Activated T-cell treated with anti-CD3 and anti-CD28 coated beads, Interleukin-2, amount 50 U/mL, for 24 hours (primary cell): ENCODE results near the gene KAT8.

ENCODE experiments used
- DNase-seq: peaks from one replicate; pipeline ENCODE4 v3.0.0-alpha.2; 2020
- H3K27ac Mint-ChIP-seq: 2 replicates; pipeline ENCODE4 v1.8.0; 2020; ENCODE audit warnings: mild to moderate bottlenecking, mixed read lengths
- H3K27me3 Mint-ChIP-seq: 2 replicates; pipeline ENCODE4 v1.8.0; 2020; ENCODE audit warnings: mixed read lengths
- H3K36me3 Mint-ChIP-seq: 2 replicates; pipeline ENCODE4 v1.8.0; 2020; ENCODE audit warnings: low read depth, mixed read lengths
- H3K4me1 Mint-ChIP-seq: 2 replicates; pipeline ENCODE4 v1.8.0; 2020; ENCODE audit warnings: low read depth, mixed read lengths
- H3K4me3 Mint-ChIP-seq: 2 replicates; pipeline ENCODE4 v1.8.0; 2020; ENCODE audit warnings: mild to moderate bottlenecking, moderate library complexity, mixed read lengths
- H3K9me3 Mint-ChIP-seq: 2 replicates; pipeline ENCODE4 v1.8.0; 2020; ENCODE audit warnings: mixed read lengths

The KAT8 gene

DNA sequence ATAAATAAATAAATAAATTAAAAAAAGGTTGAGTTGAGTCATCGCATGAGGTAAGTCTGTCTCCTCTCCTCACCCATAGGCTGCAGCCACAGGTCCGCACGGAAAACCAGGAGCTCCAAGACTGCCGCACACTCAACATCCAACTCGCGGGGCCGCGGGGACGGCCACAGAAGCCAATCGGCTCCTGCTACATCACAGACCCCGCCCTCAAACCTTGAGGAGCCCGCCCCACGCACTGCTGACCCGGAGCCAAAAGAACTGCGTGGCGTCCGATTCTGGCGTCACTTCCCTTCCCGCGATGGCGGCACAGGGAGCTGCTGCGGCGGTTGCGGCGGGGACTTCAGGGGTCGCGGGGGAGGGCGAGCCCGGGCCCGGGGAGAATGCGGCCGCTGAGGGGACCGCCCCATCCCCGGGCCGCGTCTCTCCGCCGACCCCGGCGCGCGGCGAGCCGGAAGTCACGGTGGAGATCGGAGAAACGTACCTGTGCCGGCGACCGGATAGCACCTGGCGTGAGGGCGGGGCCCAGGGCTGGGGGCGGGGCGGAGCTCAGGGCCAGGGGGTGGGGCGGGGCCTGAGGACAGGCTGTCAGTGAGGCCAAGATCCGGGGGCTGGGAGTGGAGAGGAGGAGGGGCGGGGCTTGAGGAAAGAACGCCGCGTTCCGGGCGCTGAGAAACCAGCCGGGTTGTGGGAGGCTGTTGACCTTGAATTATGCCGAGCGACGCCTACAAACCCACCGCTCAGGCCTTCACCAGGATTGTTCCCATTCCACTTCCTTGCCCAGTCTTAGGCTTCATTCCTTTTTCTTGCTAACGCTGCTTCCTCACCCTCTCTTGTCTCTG, at the start of gene KAT8:
KAT8 (plus strand) TSS at position 281 of the 839 bp plus-strand sequence; CDS start at position 299, 18 bp downstream.
- DNase-seq = peak; percentile 97
- Mint-ChIP-seq H3K36me3 (peaks cover 54% of the 10 kb centered on the region), H3K27ac (peak within 1 kb of the TSS; percentile 87), H3K9me3 (no peaks in the 10 kb centered on the region), H3K4me3 (peak within 1 kb of the TSS; percentile 90), H3K27me3 (no peaks in the 10 kb centered on the region), H3K4me1 (peaks cover 26% of the 10 kb centered on the region)

DNA sequence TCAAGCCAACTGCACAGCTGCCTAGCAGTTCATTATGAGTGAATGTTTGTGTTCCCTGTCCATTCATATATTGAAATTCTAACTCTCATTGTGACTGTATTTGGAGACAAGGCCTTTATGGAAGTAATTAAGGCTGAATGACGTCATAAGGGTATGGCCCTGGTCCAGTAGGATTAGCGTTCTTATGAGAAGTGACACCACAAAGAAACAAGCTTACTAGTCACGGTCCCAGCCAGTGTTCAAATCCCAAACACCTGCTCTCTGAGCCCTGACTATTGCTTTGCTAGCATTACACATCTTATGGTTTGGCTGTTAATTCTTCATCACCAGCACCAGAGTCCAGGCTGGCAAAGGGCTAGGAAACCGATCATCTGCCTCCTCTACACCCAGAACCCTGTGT, 45.6 kb upstream of the KAT8 start:
- Mint-ChIP-seq H3K4me1 (peaks cover 36% of the 10 kb centered on the region), H3K4me3 (peak overlapping the region; percentile 88), H3K27me3 (no peaks in the 10 kb centered on the region), H3K36me3 (peaks cover 45% of the 10 kb centered on the region), H3K27ac (peak overlapping the region; percentile 96), H3K9me3 (no peaks in the 10 kb centered on the region)
- DNase-seq = no peak

DNA sequence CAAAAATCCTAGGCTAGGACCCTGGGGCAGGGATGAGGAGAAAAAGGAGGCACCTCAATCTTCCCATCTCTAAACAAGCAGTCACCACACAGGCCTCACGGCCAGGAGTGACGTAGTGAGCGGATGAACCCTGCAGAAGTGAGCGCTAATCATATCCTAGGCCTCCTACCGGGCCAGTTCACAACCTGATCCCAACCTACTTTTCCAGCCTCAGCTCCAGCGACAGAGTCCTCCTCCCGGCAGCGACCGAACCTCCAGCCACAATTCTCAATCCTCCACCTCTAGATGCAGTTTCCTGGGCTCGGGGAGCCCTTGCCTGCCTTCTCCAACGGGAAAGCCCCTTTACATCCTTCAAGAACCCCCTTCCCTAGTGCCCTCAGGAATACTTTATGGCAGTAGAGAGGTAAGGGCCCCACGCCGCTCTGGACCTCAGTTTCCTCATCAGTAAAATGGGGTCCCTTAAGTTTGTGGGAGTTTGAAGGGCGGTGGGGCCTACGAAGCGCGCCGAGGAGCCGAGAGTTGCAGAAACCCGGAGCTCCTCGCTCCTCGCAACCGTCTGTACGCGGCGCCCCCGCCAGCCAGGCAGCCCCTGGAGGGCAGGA, 44.8 kb upstream of the KAT8 start:
- Mint-ChIP-seq H3K36me3 (peaks cover 53% of the 10 kb centered on the region), H3K27me3 (no peaks in the 10 kb centered on the region), H3K27ac (peak overlapping the region; percentile 96), H3K4me3 (peak overlapping the region; percentile 88), H3K4me1 (peaks cover 39% of the 10 kb centered on the region), H3K9me3 (no peaks in the 10 kb centered on the region)
- no peak for DNase-seq

DNA sequence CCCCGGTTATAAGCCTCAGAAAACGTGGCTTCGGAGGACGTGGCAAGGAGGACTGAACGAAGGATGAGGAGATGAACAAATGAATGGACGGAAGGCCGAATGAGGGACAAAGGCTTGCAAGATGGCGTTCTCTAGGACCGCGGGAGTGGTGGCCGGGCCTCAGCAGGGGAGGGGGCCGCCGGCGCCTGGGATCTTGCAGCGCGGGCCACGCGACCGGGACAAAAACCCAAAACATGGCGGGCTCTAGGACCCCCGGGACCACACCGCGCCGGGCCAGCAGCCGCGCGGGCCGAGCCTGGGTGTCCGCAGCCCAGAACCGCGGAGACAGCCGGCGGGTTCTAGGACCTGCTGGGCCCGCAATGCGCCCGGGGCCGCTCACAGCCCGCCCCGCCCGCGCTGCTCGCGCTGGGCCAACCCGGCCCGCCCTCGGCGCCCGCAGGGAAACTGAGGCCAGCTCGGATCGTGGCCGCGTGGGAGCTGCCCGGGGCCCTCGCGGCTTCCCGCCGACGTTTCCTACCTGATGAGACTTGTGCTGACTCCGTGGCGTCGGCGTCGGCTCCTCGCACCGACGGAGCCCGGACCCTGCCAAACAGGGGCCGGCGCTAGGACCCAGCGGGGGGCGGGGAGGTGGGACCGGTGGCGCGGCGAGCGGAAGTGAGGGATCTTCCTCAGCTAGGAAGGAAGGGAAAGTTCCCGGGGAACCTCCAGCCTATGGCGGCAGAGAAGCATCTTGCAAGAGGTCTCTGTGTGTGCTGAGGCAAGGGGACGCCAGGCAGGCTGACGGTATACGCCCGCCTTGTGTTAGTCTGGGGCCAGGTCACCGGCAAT, 44.1 kb upstream of the KAT8 start:
- H3K9me3 Mint-ChIP-seq = no peaks in the 10 kb centered on the region
- H3K27me3 Mint-ChIP-seq = no peaks in the 10 kb centered on the region
- H3K4me3 Mint-ChIP-seq = peak overlapping the region; percentile 88
- peak overlapping the region; percentile 96 for H3K27ac Mint-ChIP-seq
- peaks cover 45% of the 10 kb centered on the region for H3K4me1 Mint-ChIP-seq
- peaks cover 60% of the 10 kb centered on the region for H3K36me3 Mint-ChIP-seq
- peak; percentile 93 for DNase-seq

DNA sequence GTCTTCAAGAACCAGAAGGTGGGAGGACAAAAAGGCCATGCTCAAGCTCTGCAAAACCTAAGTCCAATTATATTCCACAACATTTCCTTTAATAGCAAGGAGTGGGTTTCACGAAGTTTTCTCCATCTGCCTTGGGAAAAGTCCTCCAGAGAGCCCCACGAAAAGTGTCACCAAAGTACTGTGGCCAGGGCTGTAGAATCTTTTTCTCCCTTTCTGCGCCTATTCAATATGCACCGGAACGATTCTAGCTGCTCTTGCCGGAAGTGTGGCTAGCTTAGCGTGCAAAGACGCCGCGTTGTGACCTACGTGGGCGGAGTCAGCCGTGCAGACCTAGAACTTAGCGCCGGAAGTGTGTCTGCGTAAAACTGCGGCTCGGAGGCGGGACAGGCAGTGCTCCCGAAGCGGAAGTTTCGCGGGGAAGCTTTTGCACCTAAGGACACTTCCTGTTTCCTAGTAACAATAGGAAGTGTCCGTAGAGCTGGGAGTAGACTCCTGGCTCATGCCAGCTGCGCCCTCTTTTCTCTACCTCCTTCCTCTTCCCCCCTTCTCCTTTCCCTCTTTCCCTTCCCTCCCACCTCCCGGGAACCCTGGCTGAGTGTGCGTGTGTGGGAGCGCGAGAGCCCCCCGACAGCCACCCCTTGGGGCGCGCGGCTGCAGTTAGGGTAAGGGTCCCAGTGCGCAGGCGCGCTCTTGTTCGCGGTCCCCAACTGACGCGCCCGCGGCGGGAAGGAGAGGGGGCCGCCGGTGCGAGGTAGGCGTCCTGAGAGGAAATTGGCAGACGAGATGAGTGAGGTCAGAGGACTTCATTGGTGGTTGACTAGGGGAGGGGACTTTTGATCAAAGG, 43.3 kb upstream of the KAT8 start, which contains the start of the genes ZNF646 and ZNF668:
ZNF646 (plus strand) TSS at position 453 of the 844 bp plus-strand sequence. CDS start 1,903 bp downstream, outside the sequence.
ZNF668 (minus strand) TSS at position 271 of the 844 bp plus-strand sequence. CDS start 9,781 bp downstream, outside the sequence.
- Mint-ChIP-seq H3K27me3 (no peaks in the 10 kb centered on the region), H3K36me3 (peaks cover 66% of the 10 kb centered on the region)

DNA sequence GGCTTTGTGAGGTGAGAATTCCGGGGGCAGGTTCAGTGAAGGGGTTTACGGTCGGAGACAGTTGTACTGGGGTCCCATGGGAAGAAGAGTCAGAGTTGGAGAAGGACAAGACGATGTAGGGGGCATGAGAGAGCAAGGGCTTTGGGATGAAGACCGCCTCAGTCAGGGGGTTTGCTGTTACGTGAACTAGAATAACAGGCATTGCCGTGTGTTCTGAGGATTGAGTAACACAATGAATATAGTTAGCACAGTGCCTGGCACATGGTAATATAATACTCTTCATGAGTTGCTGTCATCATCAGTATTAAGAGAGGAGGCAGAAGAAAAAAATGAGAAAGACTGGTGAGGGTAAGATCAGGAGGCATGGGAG, 42.7 kb upstream of the KAT8 start:
- Mint-ChIP-seq H3K4me3 (peak overlapping the region; percentile 88), H3K36me3 (peaks cover 71% of the 10 kb centered on the region), H3K9me3 (no peaks in the 10 kb centered on the region), H3K27me3 (no peaks in the 10 kb centered on the region), H3K27ac (peak overlapping the region; percentile 96), H3K4me1 (peaks cover 49% of the 10 kb centered on the region)
- DNase-seq = no peak

More for the DNA sequence above, 43.3 kb upstream of the KAT8 start, which contains the start of the genes ZNF646 and ZNF668:
- H3K4me1 Mint-ChIP-seq = peaks cover 47% of the 10 kb centered on the region
- peak within 1 kb of the TSS; percentile 88 for H3K4me3 Mint-ChIP-seq
- no peaks in the 10 kb centered on the region for H3K9me3 Mint-ChIP-seq
- DNase-seq = peak; percentile 94
- peak within 1 kb of the TSS; percentile 96 for H3K27ac Mint-ChIP-seq

DNA sequence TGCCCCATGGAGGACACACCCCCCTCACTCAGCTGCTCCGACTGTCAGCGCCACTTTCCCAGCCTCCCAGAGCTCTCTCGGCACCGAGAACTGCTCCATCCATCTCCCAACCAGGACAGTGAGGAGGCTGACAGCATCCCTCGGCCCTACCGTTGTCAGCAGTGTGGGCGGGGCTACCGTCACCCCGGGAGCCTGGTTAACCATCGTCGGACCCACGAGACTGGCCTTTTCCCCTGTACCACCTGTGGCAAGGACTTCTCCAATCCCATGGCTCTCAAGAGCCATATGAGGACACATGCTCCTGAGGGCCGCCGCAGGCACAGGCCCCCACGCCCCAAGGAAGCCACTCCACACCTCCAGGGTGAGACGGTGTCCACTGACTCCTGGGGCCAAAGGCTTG, 41.1 kb upstream of the KAT8 start:
- H3K9me3 Mint-ChIP-seq = no peaks in the 10 kb centered on the region
- peak overlapping the region; percentile 88 for H3K4me3 Mint-ChIP-seq
- peak overlapping the region; percentile 96 for H3K27ac Mint-ChIP-seq
- peaks cover 86% of the 10 kb centered on the region for H3K36me3 Mint-ChIP-seq
- DNase-seq = no peak
- H3K27me3 Mint-ChIP-seq = no peaks in the 10 kb centered on the region
- H3K4me1 Mint-ChIP-seq = peaks cover 59% of the 10 kb centered on the region

DNA sequence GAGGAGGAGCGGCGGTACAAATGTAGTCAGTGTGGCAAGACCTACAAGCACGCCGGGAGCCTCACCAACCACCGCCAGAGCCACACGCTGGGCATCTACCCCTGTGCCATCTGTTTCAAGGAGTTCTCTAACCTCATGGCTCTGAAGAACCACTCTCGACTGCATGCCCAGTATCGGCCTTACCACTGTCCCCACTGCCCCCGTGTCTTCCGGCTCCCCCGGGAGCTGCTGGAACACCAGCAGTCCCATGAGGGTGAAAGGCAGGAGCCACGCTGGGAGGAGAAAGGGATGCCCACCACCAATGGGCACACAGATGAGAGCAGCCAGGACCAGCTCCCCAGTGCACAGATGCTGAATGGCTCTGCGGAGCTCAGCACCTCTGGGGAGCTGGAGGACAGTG, 40.4 kb upstream of the KAT8 start:
- Mint-ChIP-seq H3K27ac (peak overlapping the region; percentile 47), H3K4me1 (peaks cover 53% of the 10 kb centered on the region), H3K4me3 (no peak overlapping the region), H3K27me3 (no peaks in the 10 kb centered on the region), H3K36me3 (peaks cover 88% of the 10 kb centered on the region), H3K9me3 (no peaks in the 10 kb centered on the region)
- no peak for DNase-seq

DNA sequence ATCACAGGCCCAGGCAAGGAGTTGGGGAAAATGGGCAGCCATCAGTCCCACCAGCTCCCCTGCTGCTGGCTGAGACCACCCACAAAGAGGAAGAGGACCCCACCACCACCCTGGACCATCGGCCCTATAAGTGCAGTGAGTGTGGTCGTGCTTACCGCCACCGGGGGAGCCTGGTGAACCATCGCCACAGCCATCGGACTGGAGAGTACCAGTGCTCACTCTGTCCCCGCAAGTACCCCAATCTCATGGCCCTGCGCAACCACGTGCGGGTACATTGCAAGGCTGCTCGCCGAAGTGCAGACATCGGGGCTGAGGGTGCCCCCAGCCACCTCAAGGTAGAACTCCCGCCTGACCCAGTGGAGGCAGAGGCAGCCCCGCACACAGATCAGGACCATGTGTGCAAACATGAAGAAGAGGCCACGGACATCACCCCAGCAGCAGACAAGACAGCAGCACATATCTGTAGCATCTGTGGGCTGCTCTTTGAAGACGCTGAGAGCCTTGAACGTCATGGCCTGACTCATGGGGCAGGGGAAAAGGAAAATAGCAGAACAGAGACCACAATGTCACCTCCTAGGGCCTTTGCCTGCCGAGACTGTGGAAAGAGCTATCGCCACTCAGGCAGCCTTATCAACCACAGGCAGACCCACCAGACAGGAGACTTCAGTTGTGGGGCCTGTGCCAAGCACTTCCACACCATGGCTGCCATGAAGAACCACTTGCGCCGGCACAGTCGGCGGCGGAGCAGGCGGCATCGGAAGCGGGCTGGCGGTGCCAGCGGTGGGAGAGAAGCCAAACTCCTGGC, 39.7 kb upstream of the KAT8 start:
- H3K27ac Mint-ChIP-seq = peak overlapping the region; percentile 18
- no peaks in the 10 kb centered on the region for H3K9me3 Mint-ChIP-seq
- no peak overlapping the region for H3K4me3 Mint-ChIP-seq
- H3K36me3 Mint-ChIP-seq = peaks cover 86% of the 10 kb centered on the region
- DNase-seq = no peak
- H3K4me1 Mint-ChIP-seq = peaks cover 53% of the 10 kb centered on the region
- no peaks in the 10 kb centered on the region for H3K27me3 Mint-ChIP-seq

DNA sequence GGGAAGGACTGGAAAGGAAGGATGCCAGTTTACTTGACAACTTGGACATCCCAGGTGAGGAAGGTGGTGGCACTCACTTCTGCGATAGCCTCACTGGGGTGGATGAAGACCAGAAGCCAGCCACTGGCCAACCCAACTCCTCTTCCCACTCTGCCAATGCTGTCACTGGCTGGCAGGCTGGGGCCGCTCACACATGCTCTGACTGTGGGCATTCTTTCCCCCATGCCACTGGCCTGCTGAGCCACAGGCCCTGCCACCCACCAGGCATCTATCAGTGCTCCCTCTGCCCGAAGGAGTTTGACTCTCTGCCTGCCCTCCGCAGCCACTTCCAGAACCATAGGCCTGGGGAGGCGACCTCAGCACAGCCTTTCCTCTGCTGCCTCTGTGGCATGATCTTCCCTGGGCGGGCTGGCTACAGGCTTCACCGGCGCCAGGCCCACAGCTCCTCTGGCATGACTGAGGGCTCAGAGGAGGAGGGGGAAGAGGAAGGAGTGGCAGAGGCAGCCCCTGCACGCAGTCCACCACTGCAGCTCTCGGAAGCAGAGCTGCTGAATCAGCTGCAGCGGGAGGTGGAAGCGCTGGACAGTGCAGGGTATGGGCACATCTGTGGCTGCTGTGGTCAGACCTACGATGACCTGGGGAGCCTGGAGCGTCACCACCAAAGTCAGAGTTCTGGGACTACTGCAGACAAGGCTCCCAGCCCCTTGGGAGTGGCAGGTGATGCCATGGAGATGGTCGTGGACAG, 38.7 kb upstream of the KAT8 start:
- H3K4me3 Mint-ChIP-seq = no peak overlapping the region
- H3K9me3 Mint-ChIP-seq = no peaks in the 10 kb centered on the region
- peak overlapping the region; percentile 22 for H3K27ac Mint-ChIP-seq
- H3K4me1 Mint-ChIP-seq = peaks cover 53% of the 10 kb centered on the region
- H3K27me3 Mint-ChIP-seq = no peaks in the 10 kb centered on the region
- H3K36me3 Mint-ChIP-seq = peaks cover 88% of the 10 kb centered on the region
- no peak for DNase-seq

DNA sequence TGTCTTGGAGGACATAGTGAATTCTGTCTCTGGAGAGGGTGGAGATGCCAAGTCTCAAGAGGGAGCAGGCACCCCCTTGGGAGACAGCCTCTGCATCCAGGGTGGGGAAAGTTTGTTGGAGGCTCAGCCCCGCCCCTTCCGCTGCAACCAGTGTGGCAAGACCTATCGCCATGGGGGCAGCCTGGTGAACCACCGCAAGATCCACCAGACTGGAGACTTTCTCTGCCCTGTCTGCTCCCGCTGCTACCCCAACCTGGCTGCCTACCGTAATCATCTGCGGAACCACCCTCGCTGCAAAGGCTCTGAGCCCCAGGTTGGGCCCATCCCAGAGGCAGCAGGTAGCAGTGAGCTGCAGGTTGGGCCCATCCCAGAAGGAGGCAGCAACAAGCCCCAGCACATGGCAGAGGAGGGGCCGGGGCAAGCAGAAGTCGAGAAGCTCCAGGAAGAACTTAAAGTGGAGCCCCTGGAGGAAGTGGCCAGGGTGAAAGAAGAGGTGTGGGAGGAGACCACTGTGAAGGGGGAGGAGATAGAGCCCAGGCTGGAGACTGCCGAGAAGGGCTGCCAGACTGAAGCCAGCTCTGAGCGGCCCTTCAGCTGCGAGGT, 38.0 kb upstream of the KAT8 start:
- H3K36me3 Mint-ChIP-seq = peaks cover 90% of the 10 kb centered on the region
- H3K27me3 Mint-ChIP-seq = no peaks in the 10 kb centered on the region
- peak overlapping the region; percentile 53 for H3K27ac Mint-ChIP-seq
- H3K4me1 Mint-ChIP-seq = peaks cover 53% of the 10 kb centered on the region
- H3K9me3 Mint-ChIP-seq = no peaks in the 10 kb centered on the region
- no peak for DNase-seq
- H3K4me3 Mint-ChIP-seq = no peak overlapping the region

DNA sequence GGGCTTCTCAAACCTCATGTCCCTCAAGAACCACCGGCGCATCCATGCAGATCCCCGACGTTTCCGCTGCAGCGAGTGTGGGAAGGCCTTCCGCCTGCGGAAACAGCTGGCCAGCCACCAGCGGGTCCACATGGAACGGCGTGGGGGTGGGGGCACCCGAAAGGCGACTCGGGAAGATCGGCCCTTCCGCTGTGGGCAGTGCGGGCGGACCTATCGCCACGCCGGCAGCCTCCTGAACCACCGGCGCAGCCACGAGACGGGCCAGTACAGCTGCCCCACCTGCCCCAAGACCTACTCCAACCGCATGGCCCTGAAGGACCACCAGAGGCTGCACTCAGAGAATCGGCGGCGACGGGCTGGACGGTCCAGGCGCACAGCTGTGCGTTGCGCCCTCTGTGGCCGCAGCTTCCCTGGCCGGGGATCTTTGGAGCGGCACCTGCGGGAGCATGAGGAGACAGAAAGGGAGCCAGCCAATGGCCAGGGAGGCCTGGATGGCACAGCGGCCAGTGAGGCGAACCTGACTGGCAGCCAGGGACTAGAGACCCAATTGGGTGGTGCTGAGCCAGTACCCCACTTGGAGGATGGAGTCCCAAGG, 37.3 kb upstream of the KAT8 start:
- Mint-ChIP-seq H3K9me3 (no peaks in the 10 kb centered on the region), H3K4me3 (no peak overlapping the region), H3K36me3 (peaks cover 85% of the 10 kb centered on the region), H3K27ac (peak overlapping the region; percentile 47), H3K27me3 (no peaks in the 10 kb centered on the region), H3K4me1 (peaks cover 46% of the 10 kb centered on the region)
- DNase-seq = no peak
